Vagina (tissue), 2 donors: ENCODE results near the gene BRIX1.

Source experiments
- CTCF ChIP-seq, 3 experiments: fragments of 450-650 bp in 2 of 3; fragments of 200-600 bp in 1 of 3; sonication (generic) in 1 of 3; IDR thresholded peaks; one replicate each; pipeline ENCODE4 v1.5.1; 2017 to 2019; ENCODE audit warnings: antibody characterized with exemption in 3 of 3, mild to moderate bottlenecking in 2 of 3, moderate library complexity in 2 of 3
- POLR2A ChIP-seq, 2 donors: fragments of 450-650 bp; IDR thresholded peaks; one replicate each; pipeline ENCODE4 v1.6.1; 2017; ENCODE audit warnings: antibody characterized with exemption in 2 of 2, mild to moderate bottlenecking in 2 of 2, moderate library complexity in 2 of 2
- POLR2AphosphoS5 ChIP-seq, 2 donors: sonication (generic); formaldehyde crosslinking; IDR thresholded peaks; one replicate each; pipeline ENCODE4 v1.9.0; 2017; ENCODE audit warnings: antibody characterized with exemption in 2 of 2, mild to moderate bottlenecking in 2 of 2, low read depth in 1 of 2; ENCODE audit not compliant: insufficient read depth in 1 of 2

GRCh38 chr5:34929720-34930461, 14.4 kb downstream of the BRIX1 start:
- TF ChIP-seq POLR2A (IDR thresholded peaks at IDR 0.05) (no peak), CTCF (IDR thresholded peaks at IDR 0.05) (peak in 1 of 3 experiments; percentile 9), POLR2AphosphoS5 (IDR thresholded peaks at IDR 0.05; ENCODE audit: insufficient read depth in 1 of 2, low read depth in 1 of 2) (peak in 1 of 2 donors; percentile 55)
